Spleen (tissue), 7 donors: Measurements from ENCODE around the gene CBX2.

Experiments
- POLR2A ChIP-seq, 3 donors: fragments of 450-650 bp; IDR thresholded peaks; one replicate each; pipeline ENCODE4 v1.5.1; 2017; ENCODE audit warnings: antibody characterized with exemption in 3 of 3, mild to moderate bottlenecking in 1 of 3
- TF ChIP-seq, protein P1 (sequence below), 11 experiments: fragments of 200-600 bp in 7 of 11; fragments of 450-650 bp in 4 of 11; sonication (generic) in 4 of 11; IDR thresholded peaks in 8 of 11; conservative IDR thresholded peaks in 3 of 11; 1 replicate in 7 of 11; 2 replicates in 4 of 11; pipeline versions ENCODE4 v1.4.0 to v1.8.0; 2016 to 2021; ENCODE audit warnings: antibody characterized with exemption in 11 of 11, inconsistent platforms in 4 of 11, mild to moderate bottlenecking in 1 of 11
- donor health status: DM: no; HTN: no; CAD: no; lungs with moderate emphysema.
- donor health status: DM: no; HTN: no; CAD: no.
- donor health status: DM: no; HTN: no; CAD: no.

- TF ChIP-seq POLR2A (IDR thresholded peaks at IDR 0.05), result no peak
- TF ChIP-seq, protein P1, sequence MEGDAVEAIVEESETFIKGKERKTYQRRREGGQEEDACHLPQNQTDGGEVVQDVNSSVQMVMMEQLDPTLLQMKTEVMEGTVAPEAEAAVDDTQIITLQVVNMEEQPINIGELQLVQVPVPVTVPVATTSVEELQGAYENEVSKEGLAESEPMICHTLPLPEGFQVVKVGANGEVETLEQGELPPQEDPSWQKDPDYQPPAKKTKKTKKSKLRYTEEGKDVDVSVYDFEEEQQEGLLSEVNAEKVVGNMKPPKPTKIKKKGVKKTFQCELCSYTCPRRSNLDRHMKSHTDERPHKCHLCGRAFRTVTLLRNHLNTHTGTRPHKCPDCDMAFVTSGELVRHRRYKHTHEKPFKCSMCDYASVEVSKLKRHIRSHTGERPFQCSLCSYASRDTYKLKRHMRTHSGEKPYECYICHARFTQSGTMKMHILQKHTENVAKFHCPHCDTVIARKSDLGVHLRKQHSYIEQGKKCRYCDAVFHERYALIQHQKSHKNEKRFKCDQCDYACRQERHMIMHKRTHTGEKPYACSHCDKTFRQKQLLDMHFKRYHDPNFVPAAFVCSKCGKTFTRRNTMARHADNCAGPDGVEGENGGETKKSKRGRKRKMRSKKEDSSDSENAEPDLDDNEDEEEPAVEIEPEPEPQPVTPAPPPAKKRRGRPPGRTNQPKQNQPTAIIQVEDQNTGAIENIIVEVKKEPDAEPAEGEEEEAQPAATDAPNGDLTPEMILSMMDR (IDR thresholded peaks at IDR 0.05 in 8 of 11, conservative IDR thresholded peaks at IDR 0.05 in 3 of 11), result peak; percentile 14 to 75 (median 64)
Observed at GRCh38 chr17:79834565-79835469, 56.9 kb downstream of the CBX2 start.
